Panc1 (cell line): ENCODE data around the gene TMEM131. TPM values are rescaled to one million over a fixed set of nuclear protein-coding genes. Genes with fewer than 3 reads are reported as not detected.

ENCODE experiments used
- ATAC-seq: fragments of 200-7000 bp; cut with Tn5 transposase; 2 replicates; pipeline ENCODE4 v1.9.1; 2020; ENCODE audit warnings: mild to moderate bottlenecking, moderate library complexity
- BruUV-seq: library from RNA; stranded (reverse); fragments of 400-500 nt; replicated peaks from 2 replicates; lab custom pipeline; 2021; lab: Mats Ljungman, UMichigan
- CTCF ChIA-PET: fragments of 300-600 bp; sonication (Branson Sonifier 250); formaldehyde crosslinking; loops from one replicate; lab custom pipeline; 2022; ENCODE audit warnings: antibody characterized with exemption; lab: Charles Lee
- POLR2A ChIA-PET: fragments of 300-600 bp; sonication (Branson Sonifier 250); formaldehyde crosslinking; loops from one replicate; lab custom pipeline; 2022; ENCODE audit warnings: antibody characterized with exemption; lab: Charles Lee
- DNase-seq: peaks from one replicate; pipeline ENCODE4 v3.0.0-alpha.2; 2010; ENCODE audit warnings: low read depth, low spot score
- H3K27ac ChIP-seq: 2 replicates; pipeline ENCODE4 v1.5.1; 2011; ENCODE audit warnings: mild to moderate bottlenecking, low read length, inconsistent platforms
- H3K27me3 ChIP-seq: fragments of 200-500 bp; sonication (Bioruptor generic); 2 replicates; pipeline ENCODE4 v1.6.0; 2014; ENCODE audit warnings: low read length, inconsistent platforms; ENCODE audit not compliant: control insufficient read depth, insufficient read depth
- H3K36me3 ChIP-seq: fragments of 200-500 bp; sonication (Bioruptor generic); 2 replicates; pipeline ENCODE4 v1.5.1; 2014; ENCODE audit warnings: inconsistent platforms, mild to moderate bottlenecking, low read length, moderate library complexity; ENCODE audit not compliant: control insufficient read depth, insufficient read depth
- H3K4me1 ChIP-seq: 2 replicates; pipeline ENCODE4 v1.5.1; 2011; ENCODE audit warnings: inconsistent platforms, mild to moderate bottlenecking, low read length, moderate library complexity; ENCODE audit not compliant: control insufficient read depth, insufficient read depth
- H3K4me3 ChIP-seq, 2 experiments: 2 replicates each; pipeline ENCODE4 v1.5.1; 2011 to 2012; ENCODE audit warnings: low read depth in 2 of 2, low read length in 2 of 2, mild to moderate bottlenecking in 2 of 2, inconsistent platforms in 1 of 2, moderate library complexity in 1 of 2
- H3K9me3 ChIP-seq: fragments of 200-500 bp; sonication (Bioruptor generic); 2 replicates; pipeline ENCODE4 v1.5.1; 2014; ENCODE audit warnings: low read depth, mild to moderate bottlenecking, inconsistent platforms, low read length, moderate library complexity; ENCODE audit not compliant: control insufficient read depth, insufficient read depth
- POLR2AphosphoS5 ChIP-seq: IDR thresholded peaks from 2 replicates; pipeline ENCODE4 v1.6.1; 2012; ENCODE audit warnings: mild to moderate bottlenecking, low read depth, low read length, moderate library complexity
- REST ChIP-seq, 2 experiments: IDR thresholded peaks; 2 replicates each; pipeline ENCODE4 v1.6.1; 2011 to 2012; ENCODE audit warnings: low read depth in 2 of 2, control low read depth in 1 of 2, low read length in 1 of 2, mild to moderate bottlenecking in 1 of 2, moderate library complexity in 1 of 2; ENCODE audit not compliant: insufficient read depth in 1 of 2
- SIN3A ChIP-seq: IDR thresholded peaks from 2 replicates; pipeline ENCODE4 v1.6.1; 2012; ENCODE audit warnings: low read depth, mild to moderate bottlenecking, low read length, moderate library complexity, borderline replicate concordance; ENCODE audit not compliant: insufficient read depth
- TCF7L2 ChIP-seq: IDR thresholded peaks from 2 replicates; pipeline ENCODE4 v1.6.1; 2011; ENCODE audit warnings: mild to moderate bottlenecking, low read depth, low read length, inconsistent platforms
- in situ Hi-C: cut with HindIII; loops from 2 replicates; pipeline ENCODE4 v1.10.0; 2016; ENCODE audit warnings: low sequenced_read_pairs, low pct_unique_long_range_greater_than_20kb
- intact Hi-C: fragments of 100-400 bp; cut with micrococcal nuclease; formaldehyde crosslinking; loops from one replicate; pipeline ENCODE4 v1.10.0; 2022; ENCODE audit not compliant: unreplicated experiment
- total RNA-seq: library from RNA; stranded (reverse); gene quantifications from one replicate; pipeline ENCODE4 v1.2.1, GENCODE V29; 2021; ENCODE audit not compliant: unreplicated experiment
- TF ChIP-seq, protein P1 (sequence below): fragments of 450-650 bp; IDR thresholded peaks from 2 replicates; pipeline ENCODE4 v1.5.1; 2017; ENCODE audit warnings: mild to moderate bottlenecking

Gene TMEM131
- total RNA-seq, 1 experiment from 2014 or later = 43.4 TPM

DNA sequence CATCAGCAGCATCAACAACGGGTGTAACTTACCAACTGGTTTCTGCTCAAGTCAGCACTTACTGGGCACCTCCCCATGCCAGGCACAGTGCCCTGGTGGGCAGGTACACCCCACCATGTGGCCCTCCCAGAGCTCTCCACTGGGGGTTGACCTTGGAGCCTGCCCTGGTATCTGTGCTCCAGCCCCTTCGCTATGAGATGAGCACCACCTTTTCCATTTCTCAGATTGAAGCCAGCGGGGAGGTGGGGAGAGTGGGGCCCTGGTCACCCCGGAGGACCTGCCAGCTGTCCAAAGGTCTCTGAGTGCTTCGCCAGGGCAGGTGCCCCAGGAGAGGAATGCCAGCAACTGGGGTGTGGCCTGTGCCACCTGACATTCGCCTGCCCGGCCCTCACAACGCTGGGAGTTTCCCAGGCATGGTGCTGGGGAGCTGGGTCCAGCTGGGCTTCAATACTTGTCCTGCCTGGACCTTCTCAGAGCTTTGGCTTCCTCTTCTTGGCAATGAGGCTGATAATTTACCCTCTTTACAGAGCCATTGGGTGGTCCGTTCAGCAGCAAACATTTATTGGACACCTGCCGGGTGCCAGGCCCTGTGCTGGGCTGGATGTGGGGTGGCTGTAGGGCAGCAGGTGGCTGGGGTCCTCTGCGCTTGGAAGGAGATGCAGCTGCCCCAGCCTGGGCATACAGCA lies 288.2 kb downstream of the TMEM131 start:
- H3K4me1 ChIP-seq = no peaks in the 10 kb centered on the region
- H3K27ac ChIP-seq = no peak overlapping the region
- in situ Hi-C loops (no loop called here), intact Hi-C loops (loop anchor here (10.0 kb wide), 1 partner anchor 677 kb away; no protein-coding TSS in a partner anchor)
- ATAC-seq (no peak), DNase-seq (no peak)
- TF ChIP-seq POLR2AphosphoS5 (no peak), REST (IDR thresholded peaks at IDR 0.05; ENCODE audit: insufficient read depth in 1 of 2, low read depth in 2 of 2, low read length in 1 of 2) (no peak), SIN3A (no peak), TCF7L2 (no peak)
- TF ChIP-seq, protein P1, sequence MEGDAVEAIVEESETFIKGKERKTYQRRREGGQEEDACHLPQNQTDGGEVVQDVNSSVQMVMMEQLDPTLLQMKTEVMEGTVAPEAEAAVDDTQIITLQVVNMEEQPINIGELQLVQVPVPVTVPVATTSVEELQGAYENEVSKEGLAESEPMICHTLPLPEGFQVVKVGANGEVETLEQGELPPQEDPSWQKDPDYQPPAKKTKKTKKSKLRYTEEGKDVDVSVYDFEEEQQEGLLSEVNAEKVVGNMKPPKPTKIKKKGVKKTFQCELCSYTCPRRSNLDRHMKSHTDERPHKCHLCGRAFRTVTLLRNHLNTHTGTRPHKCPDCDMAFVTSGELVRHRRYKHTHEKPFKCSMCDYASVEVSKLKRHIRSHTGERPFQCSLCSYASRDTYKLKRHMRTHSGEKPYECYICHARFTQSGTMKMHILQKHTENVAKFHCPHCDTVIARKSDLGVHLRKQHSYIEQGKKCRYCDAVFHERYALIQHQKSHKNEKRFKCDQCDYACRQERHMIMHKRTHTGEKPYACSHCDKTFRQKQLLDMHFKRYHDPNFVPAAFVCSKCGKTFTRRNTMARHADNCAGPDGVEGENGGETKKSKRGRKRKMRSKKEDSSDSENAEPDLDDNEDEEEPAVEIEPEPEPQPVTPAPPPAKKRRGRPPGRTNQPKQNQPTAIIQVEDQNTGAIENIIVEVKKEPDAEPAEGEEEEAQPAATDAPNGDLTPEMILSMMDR = no peak
- H3K27me3 ChIP-seq = no peaks in the 10 kb centered on the region
- no peaks in the 10 kb centered on the region for H3K36me3 ChIP-seq
- no peak overlapping the region for H3K4me3 ChIP-seq
- ChIA-PET POLR2A (no interaction called here), CTCF (no interaction called here)
- no peaks in the 10 kb centered on the region for H3K9me3 ChIP-seq
- BruUV-seq = no TSS peak

DNA sequence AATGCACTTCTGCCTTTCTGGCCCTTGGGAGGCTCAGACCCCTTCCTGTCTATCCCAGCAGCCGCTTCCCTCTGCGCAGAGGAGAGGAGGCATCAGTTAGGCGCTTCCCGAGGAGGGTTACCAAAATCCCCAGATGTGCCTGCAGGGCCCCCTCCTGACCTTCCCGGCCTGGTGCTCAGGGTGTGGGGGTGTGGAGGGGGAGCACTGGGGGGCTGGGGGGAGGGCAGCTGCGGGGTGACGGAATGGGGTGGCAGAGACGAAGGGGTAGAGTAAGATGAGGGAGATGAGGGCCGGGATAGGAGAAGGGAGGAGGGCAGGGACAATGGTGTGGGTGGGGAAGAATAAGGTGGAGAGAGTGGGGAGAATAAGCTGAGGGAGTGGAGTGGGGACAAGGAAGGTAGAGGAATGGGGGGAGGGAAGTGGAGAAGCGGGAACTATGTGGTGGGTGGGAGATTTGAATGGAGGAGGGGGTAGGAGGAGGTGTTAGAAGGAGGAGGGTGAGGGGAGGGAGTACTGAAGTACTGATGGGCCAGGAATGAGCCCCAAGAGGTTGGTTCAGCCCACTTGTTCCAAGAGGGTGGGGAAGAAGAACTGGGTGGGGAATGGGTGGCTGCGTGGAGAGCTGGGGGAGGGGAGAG lies 288.9 kb downstream of the TMEM131 start:
- Histone ChIP-seq H3K4me3 (no peak overlapping the region), H3K9me3 (no peaks in the 10 kb centered on the region), H3K27ac (no peak overlapping the region), H3K27me3 (no peaks in the 10 kb centered on the region), H3K36me3 (no peaks in the 10 kb centered on the region), H3K4me1 (no peaks in the 10 kb centered on the region)
- no peak for DNase-seq
- TF ChIP-seq SIN3A (no peak), POLR2AphosphoS5 (no peak), TCF7L2 (no peak), REST (IDR thresholded peaks at IDR 0.05; ENCODE audit: insufficient read depth in 1 of 2, low read depth in 2 of 2, low read length in 1 of 2) (no peak)
- TF ChIP-seq, protein P1 = no peak
- POLR2A ChIA-PET = no interaction called here
- no TSS peak for BruUV-seq
- ATAC-seq = no peak
- intact Hi-C loops = loop anchor here (10.0 kb wide), 1 partner anchor 678 kb away; no protein-coding TSS in a partner anchor
- in situ Hi-C loops = no loop called here
- CTCF ChIA-PET = interaction anchor here (0.6 kb wide), 1 partner anchor 1852 kb away, joined by 3 read pairs; no protein-coding TSS in a partner anchor
